Measurements from ENCODE around the gene HLTF.

GRCh38 chr3:149042789-149043386 is 43.4 kb downstream of the HLTF start:
- TF ChIP-seq CTCF (IDR thresholded peaks at IDR 0.05) (no peak), EZH2 (IDR thresholded peaks at IDR 0.05; ENCODE audit: borderline replicate concordance, insufficient read depth, low read depth, low read length, poor library complexity, severe bottlenecking) (no peak)
